Stimulated activated naive CD4-positive, alpha-beta T cell treated with Interleukin-2 at 50 U/mL for 16 hours (primary cell): ENCODE results near the gene LCAT.
"Not testable (repeated sequence)": the region's sequence is repeated elsewhere in the genome, so short reads cannot be mapped to it uniquely, and the experiment has no call there.

Experiments used
- DNase-seq: peaks from one replicate; lab custom pipeline; 2025; lab: John Stamatoyannopoulos, UW

Gene LCAT

GRCh38 chr16:67931712-67932461, 12.0 kb downstream of the LCAT start, which contains the start of gene CTRL:
Gene CTRL, minus strand, starts transcription at chr16:67931862. Its CDS starts 10 bp downstream, at chr16:67931852.
- DNase-seq, result peak; percentile 4

GRCh38 chr16:67930678-67931211, 13.2 kb downstream of the LCAT start:
- no peak for DNase-seq

GRCh38 chr16:67930191-67930590, 13.7 kb downstream of the LCAT start:
- no peak for DNase-seq

- DNase-seq, result peak; percentile 66
Observed at GRCh38 chr16:67928561-67929364, 15.2 kb downstream of the LCAT start.

- DNase-seq, result no peak
Observed at GRCh38 chr16:67928147-67928546, 15.8 kb downstream of the LCAT start.

- no peak for DNase-seq
Observed at GRCh38 chr16:67927131-67927941, 16.6 kb downstream of the LCAT start.

- no peak for DNase-seq
Observed at GRCh38 chr16:67926181-67926750, 17.7 kb downstream of the LCAT start.

- DNase-seq, result no peak
Observed at GRCh38 chr16:67924140-67924906, 19.6 kb downstream of the LCAT start.

- no peak for DNase-seq
Observed at GRCh38 chr16:67923414-67924116, 20.4 kb downstream of the LCAT start.

- no peak for DNase-seq
Observed at GRCh38 chr16:67922740-67923139, 21.2 kb downstream of the LCAT start.

- no peak for DNase-seq
Observed at GRCh38 chr16:67922221-67922620, 21.7 kb downstream of the LCAT start.

GRCh38 chr16:67919622-67920221, 24.2 kb downstream of the LCAT start:
- no peak for DNase-seq

- peak; percentile 24 for DNase-seq
Observed at GRCh38 chr16:67917852-67918236, 26.1 kb downstream of the LCAT start.

- no peak for DNase-seq
Observed at GRCh38 chr16:67917140-67917851, 26.6 kb downstream of the LCAT start.

- DNase-seq, result no peak
Observed at GRCh38 chr16:67915831-67916723, 27.8 kb downstream of the LCAT start.

GRCh38 chr16:67915496-67915769, 28.5 kb downstream of the LCAT start:
- DNase-seq, result not testable (repeated sequence)

- DNase-seq, result no peak
Observed at GRCh38 chr16:67914758-67915495, 29.0 kb downstream of the LCAT start.

GRCh38 chr16:67910158-67910557, 33.8 kb downstream of the LCAT start:
- DNase-seq, result no peak
